Thyroid gland (tissue), 4 donors: ENCODE measurements around the gene LRRC4C. TPM values are rescaled to one million over a fixed set of nuclear protein-coding genes. Genes with fewer than 3 reads are reported as not detected.

ENCODE experiments used
- DNase-seq, 2 donors: peaks; one replicate each; pipeline ENCODE4 v3.0.0-alpha.2; 2019
- H3K27ac ChIP-seq, 3 donors: fragments of 200-600 bp; sonication (generic); 1 replicate in 2 of 3; 2 replicates in 1 of 3; pipeline ENCODE4 v1.5.1; 2016 to 2019; ENCODE audit warnings: mild to moderate bottlenecking in 1 of 3, moderate library complexity in 1 of 3
- H3K27me3 ChIP-seq: fragments of 200-600 bp; sonication (generic); one replicate; pipeline ENCODE4 v1.5.1; 2019
- H3K36me3 ChIP-seq, 2 donors: fragments of 200-600 bp; sonication (generic); one replicate each; pipeline ENCODE4 v1.5.1; 2016 to 2019
- H3K4me1 ChIP-seq, 2 donors: fragments of 200-600 bp; sonication (generic); one replicate each; pipeline ENCODE4 v1.5.1; 2017 to 2019
- H3K4me3 ChIP-seq, 3 donors: fragments of 200-600 bp; sonication (generic); replicated peaks in 1 of 3; 1 replicate in 2 of 3; 2 replicates in 1 of 3; pipeline ENCODE4 v1.5.1; 2016; ENCODE audit warnings: mild to moderate bottlenecking in 1 of 3
- H3K9me3 ChIP-seq: fragments of 200-600 bp; sonication (generic); one replicate; pipeline ENCODE4 v1.5.1; 2017
- POLR2A ChIP-seq, 2 donors: fragments of 450-650 bp; IDR thresholded peaks; one replicate each; pipeline ENCODE4 v1.6.1; 2017; ENCODE audit warnings: antibody characterized with exemption in 2 of 2, mild to moderate bottlenecking in 2 of 2, moderate library complexity in 1 of 2
- WGBS, 2 donors: methylation state at CpG; one replicate each; pipeline ENCODE4 v1.1.5; 2017; 5-methylcytosine and 5-hydroxymethylcytosine counted together
- intact Hi-C: fragments of 100-400 bp; cut with DNase I; formaldehyde crosslinking; loops from one replicate; pipeline ENCODE4 v1.15.1; 2023
- total RNA-seq, 4 donors: library from RNA; depleted of rRNA; stranded (reverse); fragments of >200 nt; gene quantifications; one replicate each; pipeline ENCODE4 v1.2.3, GENCODE V29; 2016
- TF ChIP-seq, protein P1 (sequence below), 6 experiments: fragments of 200-600 bp in 3 of 6; fragments of 450-650 bp in 3 of 6; sonication (generic) in 3 of 6; IDR thresholded peaks; one replicate each; pipeline ENCODE4 v1.5.1; 2016 to 2019; ENCODE audit warnings: antibody characterized with exemption in 6 of 6, mild to moderate bottlenecking in 2 of 6, inconsistent platforms in 1 of 6, moderate library complexity in 1 of 6

LRRC4C gene
- total RNA-seq, 4 donors from 2014 or later, result 4.6 to 13.9 (median 7.8) TPM

DNA sequence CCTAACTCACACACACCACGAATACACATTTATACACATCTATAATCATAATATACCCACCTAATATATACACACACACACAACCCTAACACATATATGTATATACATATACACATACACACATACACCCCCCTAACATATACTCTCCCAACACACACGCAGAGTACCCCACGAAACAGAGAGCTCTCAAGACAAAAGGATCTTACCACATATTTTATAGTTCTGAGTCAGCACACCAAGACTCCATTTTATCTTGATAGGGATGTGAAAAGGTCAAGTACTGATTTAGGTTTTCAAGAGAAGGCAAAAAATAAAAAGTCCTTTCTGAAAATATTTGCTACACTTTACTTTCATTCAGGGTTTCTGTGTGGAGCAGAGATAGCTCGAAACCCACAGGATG is 1207.2 kb downstream of the LRRC4C start:
- intact Hi-C loops, result no loop called here
- 88 to 92% methylated on average over 4 of the region's 4 CpGs for WGBS, 2 donors
- TF ChIP-seq POLR2A (IDR thresholded peaks at IDR 0.05), result no peak
- TF ChIP-seq, protein P1, sequence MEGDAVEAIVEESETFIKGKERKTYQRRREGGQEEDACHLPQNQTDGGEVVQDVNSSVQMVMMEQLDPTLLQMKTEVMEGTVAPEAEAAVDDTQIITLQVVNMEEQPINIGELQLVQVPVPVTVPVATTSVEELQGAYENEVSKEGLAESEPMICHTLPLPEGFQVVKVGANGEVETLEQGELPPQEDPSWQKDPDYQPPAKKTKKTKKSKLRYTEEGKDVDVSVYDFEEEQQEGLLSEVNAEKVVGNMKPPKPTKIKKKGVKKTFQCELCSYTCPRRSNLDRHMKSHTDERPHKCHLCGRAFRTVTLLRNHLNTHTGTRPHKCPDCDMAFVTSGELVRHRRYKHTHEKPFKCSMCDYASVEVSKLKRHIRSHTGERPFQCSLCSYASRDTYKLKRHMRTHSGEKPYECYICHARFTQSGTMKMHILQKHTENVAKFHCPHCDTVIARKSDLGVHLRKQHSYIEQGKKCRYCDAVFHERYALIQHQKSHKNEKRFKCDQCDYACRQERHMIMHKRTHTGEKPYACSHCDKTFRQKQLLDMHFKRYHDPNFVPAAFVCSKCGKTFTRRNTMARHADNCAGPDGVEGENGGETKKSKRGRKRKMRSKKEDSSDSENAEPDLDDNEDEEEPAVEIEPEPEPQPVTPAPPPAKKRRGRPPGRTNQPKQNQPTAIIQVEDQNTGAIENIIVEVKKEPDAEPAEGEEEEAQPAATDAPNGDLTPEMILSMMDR (IDR thresholded peaks at IDR 0.05), result no peak

DNA sequence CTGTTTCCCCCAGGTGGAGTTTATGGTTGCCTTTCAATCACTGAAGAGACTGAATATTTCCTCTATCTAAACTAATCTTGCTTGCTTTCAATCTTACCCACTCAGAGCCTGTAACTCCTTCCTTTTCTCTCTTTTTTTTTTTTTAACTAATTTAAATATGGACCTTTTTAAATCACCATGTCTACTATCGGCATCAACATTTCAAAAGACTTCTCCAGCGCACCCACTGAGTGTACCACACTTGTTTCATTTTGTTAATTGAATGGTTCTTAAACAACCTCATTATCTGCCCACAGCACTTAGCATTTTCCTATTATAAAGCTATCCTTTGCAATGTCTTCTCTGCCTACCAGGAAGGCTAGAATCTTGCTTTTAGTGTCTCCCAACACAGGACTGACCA is 1212.5 kb downstream of the LRRC4C start:
- no peak for DNase-seq
- H3K4me1 ChIP-seq, result no peaks in the 10 kb centered on the region
- WGBS, 2 donors, result 60 to 63% methylated on average over 2 of the region's 2 CpGs
- no peaks in the 10 kb centered on the region for H3K36me3 ChIP-seq
- intact Hi-C loops, result no loop called here
- TF ChIP-seq POLR2A (IDR thresholded peaks at IDR 0.05), result no peak
- TF ChIP-seq, protein P1 (IDR thresholded peaks at IDR 0.05), result no peak
- H3K9me3 ChIP-seq, result no peaks in the 10 kb centered on the region
- H3K27ac ChIP-seq, result no peak overlapping the region
- no peak overlapping the region for H3K4me3 ChIP-seq
- no peaks in the 10 kb centered on the region for H3K27me3 ChIP-seq

More for the DNA sequence above, 1207.2 kb downstream of the LRRC4C start:
- H3K4me3 ChIP-seq, result no peak overlapping the region
- no peak overlapping the region for H3K27ac ChIP-seq
- H3K27me3 ChIP-seq, result no peaks in the 10 kb centered on the region
- DNase-seq, result no peak
- H3K36me3 ChIP-seq, result no peaks in the 10 kb centered on the region
- no peaks in the 10 kb centered on the region for H3K9me3 ChIP-seq
- H3K4me1 ChIP-seq, result no peaks in the 10 kb centered on the region

DNA sequence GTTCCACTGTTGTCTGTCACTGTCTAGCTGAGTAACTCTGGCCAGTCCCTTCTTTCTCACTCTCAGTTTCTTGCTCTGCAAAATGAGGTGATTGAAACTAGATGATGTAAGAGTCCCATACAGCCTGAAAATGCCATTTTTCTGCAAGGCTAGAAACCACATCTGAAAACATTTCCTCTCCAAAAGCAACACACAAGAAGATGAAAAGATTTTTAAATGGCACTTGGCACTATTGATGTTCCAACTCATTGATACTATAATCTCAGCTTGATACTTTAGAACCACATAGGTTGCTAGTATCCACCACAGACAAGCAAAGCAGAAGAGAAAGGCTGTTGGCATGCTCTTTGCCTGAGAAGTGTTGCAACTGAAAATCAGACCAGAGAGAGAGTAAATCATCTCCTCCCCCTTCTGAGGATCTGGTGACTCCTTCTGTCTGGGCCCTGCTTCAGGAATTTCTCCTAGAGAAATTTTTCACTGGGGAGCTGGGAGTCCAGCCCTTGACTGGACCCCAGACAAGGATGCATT is 1217.9 kb downstream of the LRRC4C start:
- intact Hi-C loops, result no loop called here
- no peaks in the 10 kb centered on the region for H3K4me1 ChIP-seq
- H3K27me3 ChIP-seq, result no peaks in the 10 kb centered on the region
- TF ChIP-seq, protein P1 (IDR thresholded peaks at IDR 0.05), result no peak
- no peak for TF ChIP-seq POLR2A (IDR thresholded peaks at IDR 0.05)
- no peaks in the 10 kb centered on the region for H3K9me3 ChIP-seq
- no peaks in the 10 kb centered on the region for H3K36me3 ChIP-seq
- no peak for DNase-seq
- H3K27ac ChIP-seq, result no peak overlapping the region
- H3K4me3 ChIP-seq, result no peak overlapping the region

DNA sequence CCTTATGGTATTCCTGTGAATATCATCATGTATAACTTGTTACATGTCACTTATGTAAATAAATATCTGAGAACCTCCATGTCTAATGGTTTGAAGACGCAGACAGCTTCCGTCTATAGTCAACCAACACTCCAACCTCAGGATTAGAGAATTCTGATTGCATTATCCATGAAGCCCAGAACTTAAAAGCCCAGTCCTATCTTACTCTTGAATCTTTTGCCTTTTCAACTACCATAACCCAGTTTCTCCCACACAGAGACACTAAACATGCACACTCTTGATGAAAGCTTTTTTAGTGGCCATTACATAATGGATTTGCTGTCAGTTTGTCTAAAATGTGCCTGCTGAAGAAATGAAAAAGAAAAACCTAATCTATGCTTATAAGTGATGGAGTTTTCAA is 1219.2 kb downstream of the LRRC4C start:
- WGBS, 2 donors, result 96 to 97% methylated on average over 2 of the region's 2 CpGs
- DNase-seq, result no peak
- no peaks in the 10 kb centered on the region for H3K36me3 ChIP-seq
- H3K27ac ChIP-seq, result no peak overlapping the region
- TF ChIP-seq, protein P1 (IDR thresholded peaks at IDR 0.05), result no peak
- TF ChIP-seq POLR2A (IDR thresholded peaks at IDR 0.05), result no peak
- no peaks in the 10 kb centered on the region for H3K27me3 ChIP-seq
- no peaks in the 10 kb centered on the region for H3K4me1 ChIP-seq
- intact Hi-C loops, result no loop called here
- no peak overlapping the region for H3K4me3 ChIP-seq
- H3K9me3 ChIP-seq, result no peaks in the 10 kb centered on the region

DNA sequence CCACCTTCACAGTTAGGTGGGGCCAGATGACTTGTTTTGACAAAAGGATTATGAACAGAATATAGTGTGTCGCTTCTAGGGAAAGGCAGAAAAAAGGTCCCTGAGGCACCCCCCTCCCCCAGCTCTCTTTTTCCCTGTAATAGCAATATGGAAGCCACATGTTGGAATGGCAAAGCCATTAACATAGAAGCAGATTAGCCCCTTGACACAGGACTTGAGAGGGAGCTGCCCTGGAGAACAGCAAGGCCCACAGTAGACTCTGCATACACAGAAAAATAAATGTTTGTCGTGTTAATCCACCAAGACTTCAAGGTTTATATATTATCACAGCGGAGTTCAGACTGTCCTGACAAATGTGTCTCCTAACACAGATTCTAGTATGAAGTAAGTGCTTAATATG is 1222.9 kb downstream of the LRRC4C start:
- TF ChIP-seq, protein P1 (IDR thresholded peaks at IDR 0.05), result no peak
- no peak for TF ChIP-seq POLR2A (IDR thresholded peaks at IDR 0.05)
- H3K4me3 ChIP-seq, result no peak overlapping the region
- no peaks in the 10 kb centered on the region for H3K4me1 ChIP-seq
- H3K9me3 ChIP-seq, result no peaks in the 10 kb centered on the region
- intact Hi-C loops, result no loop called here
- DNase-seq, result no peak
- H3K27ac ChIP-seq, result no peak overlapping the region
- no peaks in the 10 kb centered on the region for H3K36me3 ChIP-seq
- 94 to 100% methylated on average over 3 of the region's 3 CpGs for WGBS, 2 donors
- H3K27me3 ChIP-seq, result no peaks in the 10 kb centered on the region
